Lower leg skin (tissue), 4 donors: Measurements from ENCODE around the gene EPB41L5. TPM values are rescaled to one million over a fixed set of nuclear protein-coding genes. Genes with fewer than 3 reads are reported as not detected.
"Not testable (repeated sequence)": the region's sequence is repeated elsewhere in the genome, so short reads cannot be mapped to it uniquely, and the experiment has no call there.

Source experiments
- DNase-seq, 2 donors: peaks; one replicate each; pipeline ENCODE4 v3.0.0-alpha.2; 2019; ENCODE audit warnings: low spot score in 2 of 2
- H3K4me3 ChIP-seq: fragments of 200-600 bp; sonication (generic); 2 replicates; pipeline ENCODE4 v1.5.1; 2017; ENCODE audit warnings: mild to moderate bottlenecking, low read depth; ENCODE audit not compliant: poor library complexity, severe bottlenecking
- CTCF ChIP-seq, 3 donors: fragments of 450-650 bp; IDR thresholded peaks; one replicate each; pipeline ENCODE4 v1.5.1; 2016; ENCODE audit warnings: antibody characterized with exemption in 3 of 3, mild to moderate bottlenecking in 3 of 3, moderate library complexity in 2 of 3
- POLR2A ChIP-seq, 2 donors: fragments of 450-650 bp; IDR thresholded peaks; one replicate each; pipeline ENCODE4 v1.6.1; 2016 to 2017; ENCODE audit warnings: antibody characterized with exemption in 2 of 2, mild to moderate bottlenecking in 1 of 2, moderate library complexity in 1 of 2
- WGBS, 2 donors: methylation state at CpG; one replicate each; pipeline ENCODE4 v1.1.5; 2018; 5-methylcytosine and 5-hydroxymethylcytosine counted together
- intact Hi-C: fragments of 100-400 bp; cut with DNase I; formaldehyde crosslinking; loops from one replicate; pipeline ENCODE4 v1.15.0; 2023; ENCODE audit warnings: low total_unique reads
- total RNA-seq, 4 donors: library from RNA; depleted of rRNA; stranded (reverse); fragments of >200 nt; gene quantifications; one replicate each; pipeline ENCODE4 v1.1.0, GENCODE V29; 2016

Gene EPB41L5
- total RNA-seq, 4 donors from 2014 or later: 12.4 to 25.4 (median 23.0) TPM

- H3K4me3 ChIP-seq: no peak overlapping the region
- intact Hi-C loops: no loop called here
- TF ChIP-seq CTCF (IDR thresholded peaks at IDR 0.05) (no peak), POLR2A (IDR thresholded peaks at IDR 0.05) (no peak)
- DNase-seq: no peak
- 76 to 77% methylated on average over 1 of the region's 1 CpG for WGBS, 2 donors
Measured at GRCh38 chr2:120189189-120189588, 176.3 kb downstream of the EPB41L5 start.

GRCh38 chr2:120192280-120192679 is 179.4 kb downstream of the EPB41L5 start:
- TF ChIP-seq POLR2A (IDR thresholded peaks at IDR 0.05): no peak
- no peak for TF ChIP-seq CTCF (IDR thresholded peaks at IDR 0.05)
- WGBS, 2 donors: 85 to 86% methylated on average over 1 of the region's 1 CpG
- no peak for DNase-seq
- no peak overlapping the region for H3K4me3 ChIP-seq
- intact Hi-C loops: no loop called here

- intact Hi-C loops: no loop called here
Measured at GRCh38 chr2:120195553-120195952, 182.7 kb downstream of the EPB41L5 start.

GRCh38 chr2:120199817-120200459 is 187.1 kb downstream of the EPB41L5 start:
- H3K4me3 ChIP-seq, intact Hi-C loops, DNase-seq: not testable (repeated sequence)
- WGBS, 2 donors: 93 to 94% methylated on average over 10 of the region's 10 CpGs

More at GRCh38 chr2:120195553-120195952, 182.7 kb downstream of the EPB41L5 start:
- no peak for DNase-seq
- H3K4me3 ChIP-seq: no peak overlapping the region
- 70 to 81% methylated on average over 1 of the region's 1 CpG for WGBS, 2 donors
- no peak for TF ChIP-seq POLR2A (IDR thresholded peaks at IDR 0.05)
- TF ChIP-seq CTCF (IDR thresholded peaks at IDR 0.05): no peak

GRCh38 chr2:120203251-120204021 is 190.6 kb downstream of the EPB41L5 start:
- DNase-seq: no peak

More at GRCh38 chr2:120203251-120204021, 190.6 kb downstream of the EPB41L5 start:
- WGBS, 2 donors: 64 to 67% methylated on average over 10 of the region's 10 CpGs
- intact Hi-C loops: no loop called here
- TF ChIP-seq POLR2A (IDR thresholded peaks at IDR 0.05) (no peak), CTCF (IDR thresholded peaks at IDR 0.05) (no peak)
- H3K4me3 ChIP-seq: no peak overlapping the region
